COLO829 (cell line): ENCODE results near the gene PTOV1.

Source experiments
- DNase-seq: peaks from one replicate; pipeline ENCODE4 v3.0.0; 2012; ENCODE audit warnings: low spot score

PTOV1 gene

DNA sequence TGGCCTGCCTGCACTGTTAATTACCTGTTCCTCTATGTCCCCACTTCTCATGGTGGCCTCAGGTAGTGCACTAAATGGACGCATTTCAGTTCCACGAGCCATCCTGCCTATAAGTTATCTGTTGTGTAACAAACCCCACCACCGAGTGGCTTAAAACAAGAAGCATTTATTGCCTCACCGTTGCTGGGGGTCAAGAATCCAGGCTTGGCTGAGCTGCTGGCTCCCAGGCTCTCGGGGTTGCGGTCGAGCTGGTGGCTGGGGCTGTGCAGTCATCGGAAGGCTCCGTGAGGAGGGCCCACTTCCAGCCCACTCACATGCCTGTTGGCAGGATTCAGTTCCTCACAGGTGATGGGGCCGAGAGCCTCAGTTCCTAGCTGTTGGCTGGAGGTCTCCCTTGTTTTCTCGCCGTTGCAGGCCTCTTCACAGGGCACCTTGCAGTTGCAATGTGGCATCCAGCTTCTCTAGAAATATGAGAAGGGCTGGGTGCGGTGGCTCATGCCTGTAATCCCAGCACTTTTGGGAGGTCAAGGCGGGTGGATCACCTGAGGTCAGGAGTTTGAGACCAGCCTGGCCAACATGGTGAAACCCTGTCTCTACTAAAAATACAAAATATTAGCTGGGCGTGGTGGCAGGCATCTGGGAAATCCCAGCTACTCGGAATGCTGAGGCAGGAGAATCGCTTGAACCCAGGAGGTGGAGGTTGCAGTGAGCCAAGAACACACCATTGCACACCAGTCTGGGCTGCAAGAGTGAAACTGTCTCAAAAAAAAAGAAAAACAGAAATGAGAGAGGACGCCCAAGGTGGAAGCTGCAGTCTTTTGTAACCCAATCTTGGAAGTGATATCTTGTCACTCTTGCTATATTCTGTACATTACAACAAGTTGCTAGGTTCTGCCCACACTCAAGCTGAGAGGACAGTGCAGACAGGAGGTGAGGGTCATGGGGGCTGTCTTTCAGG lies 6.5 kb upstream of the PTOV1 start:
- no peak for DNase-seq

GRCh38 chr19:49845414-49845813 lies 5.5 kb upstream of the PTOV1 start:
- DNase-seq = no peak

DNA sequence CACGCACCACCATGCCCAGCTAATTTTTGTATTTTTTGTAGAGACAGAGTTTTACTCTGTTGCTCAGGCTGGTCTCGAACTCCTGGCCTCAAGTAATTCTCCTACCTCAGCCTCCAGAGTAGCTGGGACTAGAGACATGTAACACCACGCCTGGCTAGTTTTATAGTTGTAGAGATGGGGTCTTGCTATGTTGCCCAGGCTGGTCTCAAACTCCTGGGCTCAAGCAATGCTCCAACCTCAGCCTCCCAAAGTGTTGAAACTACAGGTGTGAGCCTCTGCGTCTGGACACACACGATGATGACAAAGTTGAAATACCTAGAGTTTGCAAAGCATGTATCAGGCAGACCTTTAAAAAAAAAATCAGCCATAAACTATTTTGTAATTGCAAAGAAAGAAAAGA lies 4.6 kb upstream of the PTOV1 start:
- DNase-seq = no peak

DNA sequence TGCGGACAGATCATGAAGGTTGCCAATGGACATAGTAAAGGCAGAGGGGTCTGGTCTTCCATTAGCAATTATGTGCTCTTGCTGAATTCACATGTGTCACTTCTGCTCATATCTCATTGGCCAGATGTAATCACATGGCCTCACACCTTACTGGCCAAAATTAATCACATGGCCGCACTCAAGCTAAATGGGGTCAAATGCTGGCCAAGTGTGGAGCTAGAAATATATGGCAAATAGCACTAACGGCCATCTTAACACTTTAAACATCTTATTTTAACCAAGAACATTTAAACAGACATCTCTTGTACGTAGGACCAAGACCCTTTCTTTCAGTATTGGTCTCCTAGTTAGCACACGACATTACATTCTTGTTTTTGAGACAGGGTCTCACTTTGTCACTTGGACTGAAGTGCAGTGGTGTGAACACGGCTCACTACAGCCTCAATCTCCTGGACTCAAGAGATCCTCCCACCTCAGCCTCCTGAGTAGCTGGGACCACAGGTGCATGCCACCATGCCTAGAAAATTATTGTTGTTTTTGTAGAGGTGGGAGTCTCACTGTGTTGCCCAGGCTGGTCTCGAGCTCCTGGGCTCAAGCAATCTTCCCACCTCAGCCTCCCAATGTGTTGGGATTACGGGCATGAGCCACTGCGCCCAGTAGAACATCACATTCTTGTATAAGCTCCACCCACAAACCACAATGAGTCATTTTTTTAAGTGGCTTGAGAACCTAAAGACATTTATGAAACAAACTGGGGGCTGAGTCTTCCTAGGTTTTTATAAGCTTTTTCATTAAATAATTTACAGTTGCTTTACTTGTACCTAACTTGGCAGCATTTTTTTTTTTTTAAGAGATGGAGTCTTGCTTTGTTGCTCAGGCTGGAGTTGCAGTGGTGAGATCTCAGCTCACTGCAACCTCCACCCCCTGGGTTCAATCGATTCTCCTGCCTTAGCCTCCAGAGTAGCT lies 2.9 kb upstream of the PTOV1 start:
- peak; percentile 78 for DNase-seq

- DNase-seq = no peak
Measured at GRCh38 chr19:49848938-49849337, 2.0 kb upstream of the PTOV1 start.

GRCh38 chr19:49849433-49850220 lies 1.3 kb upstream of the PTOV1 start:
- DNase-seq = no peak

DNA sequence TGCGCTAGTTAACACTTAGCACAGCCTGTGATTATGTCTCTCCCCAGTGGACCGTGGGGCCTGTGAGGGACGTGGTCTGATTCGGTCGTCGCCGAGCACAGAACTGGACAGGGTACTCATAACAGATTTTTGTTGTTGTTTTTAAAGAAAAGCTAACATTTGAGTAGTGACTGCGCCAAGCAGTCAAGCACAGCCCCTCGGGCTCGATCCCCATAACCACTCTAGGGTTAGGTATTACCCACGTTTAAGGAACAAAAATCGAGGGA lies 805 bp upstream of the PTOV1 start:
- DNase-seq = no peak

GRCh38 chr19:49851456-49852259 lies 699 bp downstream of the PTOV1 start:
- DNase-seq = no peak

DNA sequence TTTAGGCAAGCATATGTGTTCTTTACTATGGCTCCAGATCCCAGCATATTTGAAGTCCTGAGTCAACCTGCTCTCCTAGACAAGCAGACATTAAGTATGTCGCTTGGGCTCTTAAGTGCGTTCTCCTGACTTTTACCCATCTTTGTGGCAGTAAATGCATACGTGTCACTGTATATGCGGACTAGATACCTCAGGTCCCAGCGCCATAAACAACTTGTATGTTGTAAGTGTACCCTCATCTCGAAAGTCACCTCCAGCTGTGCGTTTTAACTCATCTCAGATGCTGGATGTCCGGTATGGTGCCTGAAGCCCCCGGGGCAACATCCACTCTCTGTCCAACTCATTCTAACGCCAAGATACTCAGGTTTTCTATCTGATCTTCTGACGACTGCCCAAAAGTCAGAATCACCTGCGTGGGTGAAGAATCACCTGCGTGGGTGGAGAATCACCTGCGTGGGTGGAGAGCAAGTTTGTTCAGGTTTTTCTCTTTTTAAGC lies 1.7 kb downstream of the PTOV1 start:
- no peak for DNase-seq

GRCh38 chr19:49853852-49854377 lies 3.0 kb downstream of the PTOV1 start:
- no peak for DNase-seq

DNA sequence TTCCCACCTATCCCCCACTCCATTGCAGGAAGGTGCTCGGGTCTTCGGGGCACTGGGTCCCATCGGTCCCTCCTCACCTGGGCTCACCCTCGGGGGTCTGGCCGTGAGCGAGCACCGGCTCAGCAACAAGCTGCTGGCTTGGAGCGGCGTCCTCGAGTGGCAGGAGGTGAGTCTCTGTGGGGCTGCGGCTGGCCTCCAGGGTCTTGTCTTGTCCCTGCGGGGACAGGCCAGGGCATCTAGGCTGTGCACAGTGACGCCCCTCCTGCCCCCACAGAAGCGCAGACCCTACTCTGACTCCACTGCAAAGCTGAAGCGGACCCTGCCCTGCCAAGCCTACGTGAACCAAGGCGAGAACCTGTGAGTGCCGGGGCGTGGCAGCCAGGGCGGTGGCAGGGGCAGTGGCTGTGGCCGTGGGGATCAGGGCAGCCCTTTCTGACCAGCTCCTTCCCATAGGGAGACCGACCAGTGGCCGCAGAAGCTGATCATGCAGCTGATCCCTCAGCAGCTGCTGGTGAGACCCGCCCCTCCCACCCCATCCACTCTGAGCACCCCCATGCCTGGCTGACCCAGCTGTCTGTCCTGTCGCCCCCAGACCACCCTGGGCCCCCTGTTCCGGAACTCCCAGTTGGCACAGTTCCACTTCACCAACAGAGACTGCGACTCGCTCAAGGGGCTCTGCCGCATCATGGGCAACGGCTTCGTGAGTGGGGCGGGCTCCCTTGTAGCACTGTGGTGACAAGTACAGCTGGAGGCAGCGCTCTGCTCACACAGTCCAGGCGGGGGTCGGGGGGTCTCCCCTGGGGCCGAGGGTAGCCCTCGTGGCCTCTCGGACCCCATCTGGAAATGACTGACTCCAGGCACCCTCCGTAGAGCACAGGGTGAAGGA lies 3.7 kb downstream of the PTOV1 start:
- no peak for DNase-seq

- no peak for DNase-seq
Measured at GRCh38 chr19:49855277-49855675, 4.3 kb downstream of the PTOV1 start.

- DNase-seq = no peak
Measured at GRCh38 chr19:49855676-49856573, 5.0 kb downstream of the PTOV1 start.

GRCh38 chr19:49856574-49857021 lies 5.6 kb downstream of the PTOV1 start:
- no peak for DNase-seq

GRCh38 chr19:49857061-49857837 lies 6.3 kb downstream of the PTOV1 start:
- no peak for DNase-seq

GRCh38 chr19:49857838-49858087 lies 6.8 kb downstream of the PTOV1 start:
- no peak for DNase-seq

GRCh38 chr19:49858088-49858985 lies 7.4 kb downstream of the PTOV1 start:
- no peak for DNase-seq
